ENCODE results near the gene ELF1. TPM values are rescaled to one million over a fixed set of nuclear protein-coding genes. Genes with fewer than 3 reads are reported as not detected.
A peak's percentile ranks its signal among the peaks of the same experiment; 100 is the strongest.
"Not testable (repeated sequence)": the region's sequence is repeated elsewhere in the genome, so short reads cannot be mapped to it uniquely, and the experiment has no call there.

Gene ELF1
- total RNA-seq, 1 donor from 2014 or later, result 36.7 TPM

GRCh38 chr13:40923867-40924266 is 95.2 kb downstream of the ELF1 start:
- no peak for ATAC-seq
- no peak for DNase-seq (ENCODE audit: missing footprints)
- intact Hi-C loops (cut with DNase I), result no loop called here

- ATAC-seq, result no peak
- peak; percentile 64 for DNase-seq (ENCODE audit: missing footprints)
- intact Hi-C loops (cut with DNase I), result no loop called here
Measured at GRCh38 chr13:40922437-40923040, 96.6 kb downstream of the ELF1 start.

- intact Hi-C loops (cut with DNase I), result loop anchor here (1.0 kb wide), 1 partner anchor 139 kb away; no protein-coding TSS in a partner anchor
- DNase-seq (ENCODE audit: missing footprints), result no peak
- no peak for ATAC-seq
Measured at GRCh38 chr13:40920826-40921225, 98.3 kb downstream of the ELF1 start.

GRCh38 chr13:40919901-40920300 is 99.2 kb downstream of the ELF1 start:
- DNase-seq (ENCODE audit: missing footprints); intact Hi-C loops (cut with DNase I); ATAC-seq: not testable (repeated sequence)

GRCh38 chr13:40916207-40916998 is 102.7 kb downstream of the ELF1 start:
- intact Hi-C loops (cut with DNase I), result no loop called here
- ATAC-seq (no peak), DNase-seq (ENCODE audit: missing footprints) (no peak)

GRCh38 chr13:40914863-40915262 is 104.3 kb downstream of the ELF1 start:
- intact Hi-C loops (cut with DNase I); DNase-seq (ENCODE audit: missing footprints); ATAC-seq: not testable (repeated sequence)

- ATAC-seq (no peak), DNase-seq (ENCODE audit: missing footprints) (no peak)
- intact Hi-C loops (cut with DNase I), result no loop called here
Measured at GRCh38 chr13:40911341-40911740, 107.8 kb downstream of the ELF1 start.

- intact Hi-C loops (cut with DNase I), result no loop called here
- DNase-seq (ENCODE audit: missing footprints) (no peak), ATAC-seq (peak; percentile 31)
Measured at GRCh38 chr13:40910324-40911050, 108.6 kb downstream of the ELF1 start.

GRCh38 chr13:40909541-40910200 is 109.4 kb downstream of the ELF1 start:
- intact Hi-C loops (cut with DNase I); DNase-seq (ENCODE audit: missing footprints); ATAC-seq: not testable (repeated sequence)

GRCh38 chr13:40908546-40908945 is 110.6 kb downstream of the ELF1 start:
- DNase-seq (ENCODE audit: missing footprints), result no peak
- intact Hi-C loops (cut with DNase I), result no loop called here
- ATAC-seq, result no peak

- intact Hi-C loops (cut with DNase I); DNase-seq (ENCODE audit: missing footprints); ATAC-seq: not testable (repeated sequence)
Measured at GRCh38 chr13:40901032-40901431, 118.1 kb downstream of the ELF1 start.

- intact Hi-C loops (cut with DNase I); DNase-seq (ENCODE audit: missing footprints); ATAC-seq: not testable (repeated sequence)
Measured at GRCh38 chr13:40900568-40900967, 118.5 kb downstream of the ELF1 start.

GRCh38 chr13:40897053-40897452 is 122.1 kb downstream of the ELF1 start:
- ATAC-seq (no peak), DNase-seq (ENCODE audit: missing footprints) (no peak)
- intact Hi-C loops (cut with DNase I), result no loop called here

GRCh38 chr13:40895227-40896184 is 123.6 kb downstream of the ELF1 start:
- intact Hi-C loops (cut with DNase I), result no loop called here
- no peak for ATAC-seq
- DNase-seq (ENCODE audit: missing footprints), result no peak

GRCh38 chr13:40893573-40893972 is 125.5 kb downstream of the ELF1 start:
- DNase-seq (ENCODE audit: missing footprints); intact Hi-C loops (cut with DNase I); ATAC-seq: not testable (repeated sequence)

GRCh38 chr13:40886017-40886416 is 133.1 kb downstream of the ELF1 start:
- intact Hi-C loops (cut with DNase I), result no loop called here
- ATAC-seq, result no peak
- no peak for DNase-seq (ENCODE audit: missing footprints)

- intact Hi-C loops (cut with DNase I); DNase-seq (ENCODE audit: missing footprints); ATAC-seq: not testable (repeated sequence)
Measured at GRCh38 chr13:40884175-40884574, 134.9 kb downstream of the ELF1 start.

Data from Right ventricle myocardium inferior (tissue), 1 donor.